B cell (primary cell): ENCODE results near the gene ATP6V1B1. TPM values are rescaled to one million over a fixed set of nuclear protein-coding genes. Genes with fewer than 3 reads are reported as not detected.

Experiments
- polyA plus RNA-seq: library from polyadenylated mRNA; depleted of rRNA; stranded (reverse); fragments of >200 nt; gene quantifications from 2 replicates; pipeline ENCODE4 v1.2.3, GENCODE V29; 2012
- small RNA-seq: library from RNA; depleted of rRNA; stranded (forward); fragments of <200 nt; gene quantifications from one replicate; pipeline ENCODE3, GENCODE V24; 2012; ENCODE audit warnings: low replicate concordance, low read depth; ENCODE audit not compliant: insufficient read length
- total RNA-seq, 2 donors: library from RNA; stranded (reverse); fragments of 120-200 nt in 1 of 2; gene quantifications; 1 replicate in 1 of 2; 2 replicates in 1 of 2; pipeline versions ENCODE4 v1.2.3 to v1.2.4, GENCODE V29; 2013 to 2022

The ATP6V1B1 gene
- total and polyA plus RNA-seq, 2 donors (not counting 1 experiment from before 2014, with no cell fraction given), result not detected

Small RNA genes lying within 50 kb of the gene (small RNA-seq; reads per million reads assigned to genes)
- gene RF02272 (not detected), gene RN7SL160P (not detected)

Other genes with a start within 250 kb of the ATP6V1B1 start
- 21.7 and 22.3 TPM in 2 replicates for gene ADD2, start 167.7 kb upstream of the ATP6V1B1 start, total RNA-seq
- gene ADD2, start 167.7 kb upstream of the ATP6V1B1 start, polyA plus RNA-seq, result 12.9 and 15.9 TPM in 2 replicates
- not detected in 2 replicates for gene FIGLA, start 145.3 kb upstream of the ATP6V1B1 start, total RNA-seq
- gene FIGLA, start 145.3 kb upstream of the ATP6V1B1 start, polyA plus RNA-seq, result not detected in 2 replicates
- not detected in 2 replicates for gene CLEC4F, start 115.3 kb upstream of the ATP6V1B1 start, total RNA-seq
- gene CLEC4F, start 115.3 kb upstream of the ATP6V1B1 start, polyA plus RNA-seq, result 0.20 TPM in 1 of 2 replicates, not detected in the other
- not detected in 2 replicates for gene CD207, start 100.1 kb upstream of the ATP6V1B1 start, total RNA-seq
- gene CD207, start 100.1 kb upstream of the ATP6V1B1 start, polyA plus RNA-seq, result not detected in 2 replicates
- not detected in 2 replicates for gene VAX2, start 35.3 kb upstream of the ATP6V1B1 start, total RNA-seq
- not detected in 2 replicates for gene VAX2, start 35.3 kb upstream of the ATP6V1B1 start, polyA plus RNA-seq
- gene ANKRD53, start 42.7 kb downstream of the ATP6V1B1 start, total RNA-seq, result 0.84 and 1.4 TPM in 2 replicates
- gene ANKRD53, start 42.7 kb downstream of the ATP6V1B1 start, polyA plus RNA-seq, result 0.46 and 0.84 TPM in 2 replicates
- 54.0 and 56.4 TPM in 2 replicates for gene TEX261, start 59.0 kb downstream of the ATP6V1B1 start, total RNA-seq
- gene TEX261, start 59.0 kb downstream of the ATP6V1B1 start, polyA plus RNA-seq, result 21.9 and 29.0 TPM in 2 replicates
- gene NAGK, start 132.7 kb downstream of the ATP6V1B1 start, total RNA-seq, result 210 and 221 TPM in 2 replicates
- 230 and 270 TPM in 2 replicates for gene NAGK, start 132.7 kb downstream of the ATP6V1B1 start, polyA plus RNA-seq
- gene MCEE, start 194.3 kb downstream of the ATP6V1B1 start, total RNA-seq, result 17.6 and 21.7 TPM in 2 replicates
- gene MCEE, start 194.3 kb downstream of the ATP6V1B1 start, polyA plus RNA-seq, result 13.1 and 13.8 TPM in 2 replicates
- gene MPHOSPH10, start 194.7 kb downstream of the ATP6V1B1 start, total RNA-seq, result 45.8 and 51.8 TPM in 2 replicates
- 5.6 and 9.0 TPM in 2 replicates for gene MPHOSPH10, start 194.7 kb downstream of the ATP6V1B1 start, polyA plus RNA-seq